Measurements from ENCODE around the gene CD47.

- TF ChIP-seq POLR2AphosphoS5 (IDR thresholded peaks at IDR 0.05; ENCODE audit: borderline replicate concordance, low read depth, low read length) (no peak), EZH2 (IDR thresholded peaks at IDR 0.05) (no peak), FOXP2 (optimal IDR thresholded peaks at IDR 0.05; ENCODE audit: control extremely low read depth, extremely low read length, insufficient read depth) (no peak)
These were observed 34.9 kb downstream of the CD47 start for GRCh38 chr3:108055931-108056330.
